GM21825 (cell line): ENCODE measurements around the gene KCTD2.

Experiments used
- ATAC-seq: cut with Tn5 transposase; IDR thresholded peaks from one replicate; pipeline ENCODE4 v1.9.1; 2021; ENCODE audit warnings: mild to moderate bottlenecking, moderate library complexity; ENCODE audit not compliant: unreplicated experiment

The KCTD2 gene

GRCh38 chr17:75075597-75076336 lies 28.7 kb downstream of the KCTD2 start:
- no peak for ATAC-seq

DNA sequence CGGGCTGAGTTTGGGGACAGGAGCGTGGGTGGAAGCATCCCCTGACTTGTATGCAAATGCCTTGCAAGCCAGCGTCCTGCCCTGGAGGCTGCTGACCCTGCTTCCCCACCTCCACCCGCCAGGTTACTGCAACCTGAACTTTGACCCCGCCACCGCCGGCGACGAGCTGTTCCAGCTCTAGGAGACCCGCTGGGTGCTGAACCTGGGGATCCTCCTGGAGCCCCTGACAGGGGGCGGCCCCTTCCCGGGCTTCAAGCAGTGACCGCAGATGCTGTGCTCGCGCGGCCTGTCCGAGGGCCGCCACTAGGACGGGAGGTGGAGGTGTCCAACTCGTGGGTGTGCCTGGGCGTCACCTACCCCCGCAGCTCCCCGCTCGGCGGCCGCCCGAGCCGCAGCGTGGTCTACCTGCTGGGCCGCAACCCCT lies 30.1 kb downstream of the KCTD2 start:
- no peak for ATAC-seq

GRCh38 chr17:75077496-75078283 lies 30.7 kb downstream of the KCTD2 start:
- no peak for ATAC-seq

DNA sequence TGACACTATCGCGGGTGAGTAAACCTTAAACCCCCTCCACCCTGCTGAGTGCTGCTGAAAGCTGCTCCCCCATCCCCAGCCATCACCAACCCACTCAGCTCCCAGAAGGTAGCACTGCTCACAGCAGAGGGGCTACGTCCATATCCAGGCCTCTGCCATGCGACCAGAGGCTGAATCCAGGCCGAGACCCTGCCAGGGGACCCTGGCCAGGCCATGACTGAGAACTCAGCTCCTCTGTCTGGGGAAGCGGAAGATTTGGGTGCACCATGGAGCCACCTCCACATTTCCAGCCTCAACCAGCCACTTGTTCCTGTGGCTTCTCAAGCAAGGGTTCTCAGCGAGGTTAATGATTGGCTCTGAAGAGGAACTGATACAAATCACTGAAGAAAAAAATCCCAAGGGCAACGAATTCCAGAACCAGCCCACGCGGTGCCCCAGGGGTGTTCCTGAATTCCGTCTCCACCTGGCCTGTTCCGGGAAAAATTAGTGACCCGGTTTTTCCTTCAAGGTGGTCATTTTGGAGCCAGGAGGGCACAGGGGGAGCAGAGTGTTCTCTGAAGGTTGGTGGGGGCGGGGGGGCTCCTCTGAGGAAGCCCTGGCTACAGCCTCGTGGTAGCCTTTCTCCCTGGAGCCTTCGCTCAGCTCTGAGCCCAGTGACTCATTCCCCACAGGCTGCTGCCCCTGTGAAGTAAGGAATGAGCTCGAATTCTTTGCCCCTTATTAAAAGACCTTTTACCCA lies 31.4 kb downstream of the KCTD2 start:
- no peak for ATAC-seq

DNA sequence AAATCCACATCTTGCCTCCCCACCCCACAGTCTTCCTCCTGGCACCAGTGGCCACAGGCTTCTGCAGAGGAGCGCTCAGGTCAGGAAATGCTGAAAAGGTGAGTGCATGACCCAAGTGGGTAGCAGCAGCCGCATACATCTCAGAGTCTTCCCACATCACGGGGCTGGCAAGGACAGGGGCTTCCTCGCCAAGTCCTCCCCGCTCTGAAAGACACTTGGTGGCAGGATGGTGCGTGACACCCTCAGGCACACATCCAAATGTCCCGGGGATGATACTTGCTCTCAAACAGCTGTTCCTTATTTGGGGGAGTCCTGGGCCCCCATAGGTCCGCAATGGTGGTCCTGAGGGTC lies 32.0 kb downstream of the KCTD2 start:
- ATAC-seq, result no peak

- ATAC-seq, result no peak
Measured at GRCh38 chr17:75081611-75082540, 34.9 kb downstream of the KCTD2 start.

GRCh38 chr17:75082683-75083082 lies 35.7 kb downstream of the KCTD2 start:
- no peak for ATAC-seq

DNA sequence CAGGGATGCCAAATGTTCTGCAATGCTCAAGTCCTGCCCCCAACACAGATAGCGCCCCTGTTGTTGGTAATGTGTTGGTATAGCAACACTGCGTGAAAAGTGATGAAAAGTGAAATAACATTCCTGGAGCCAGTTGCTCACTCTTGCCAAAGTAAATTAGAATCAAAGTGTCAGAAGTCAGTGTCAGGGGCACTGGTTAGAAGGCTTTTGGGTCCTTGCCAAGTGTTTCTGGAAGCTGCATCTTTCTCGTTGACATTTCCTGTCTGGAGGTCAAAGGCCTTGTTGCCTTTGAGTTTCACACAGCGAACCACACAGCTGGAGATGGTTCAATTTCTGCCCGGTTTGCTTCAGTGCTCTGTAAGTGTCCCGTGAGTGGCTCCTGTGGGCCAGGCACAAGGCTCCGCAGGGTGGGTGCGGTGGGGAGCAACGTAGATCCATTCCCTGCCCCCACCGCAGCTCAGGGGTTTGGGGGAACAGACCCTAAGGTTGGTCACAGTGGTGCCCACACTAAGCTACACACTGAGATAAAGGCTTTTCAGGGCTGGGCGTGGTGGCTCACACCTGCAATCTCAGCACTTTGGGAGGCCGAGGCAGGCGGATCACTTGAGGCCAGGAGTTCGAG lies 37.1 kb downstream of the KCTD2 start:
- ATAC-seq, result no peak

GRCh38 chr17:75086496-75087181 lies 39.6 kb downstream of the KCTD2 start:
- no peak for ATAC-seq

DNA sequence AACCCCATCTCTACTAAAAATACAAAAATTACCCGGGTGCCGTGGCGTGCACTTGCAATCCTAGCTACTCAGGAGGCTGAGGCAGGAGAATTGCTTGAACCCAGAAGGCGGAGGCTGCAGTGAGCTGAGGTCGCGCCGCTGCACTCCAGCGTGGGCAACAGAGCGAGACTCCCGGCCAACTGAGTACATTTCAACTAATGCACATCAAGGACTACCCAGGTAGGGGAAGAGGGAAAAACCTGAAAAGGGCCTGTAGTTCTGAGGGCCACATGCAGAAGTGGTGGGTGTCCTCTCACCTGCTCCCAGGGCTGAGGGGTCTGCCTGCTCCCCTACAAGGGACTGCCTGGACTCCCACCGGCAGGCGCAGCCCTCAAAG lies 40.1 kb downstream of the KCTD2 start:
- ATAC-seq, result no peak

- no peak for ATAC-seq
Measured at GRCh38 chr17:75087558-75088453, 40.8 kb downstream of the KCTD2 start, which contains the start of gene SLC16A5. TSS of gene SLC16A5 (plus strand) at chr17:75087954. CDS start at chr17:75093637, 5,683 bp downstream.

- ATAC-seq, result no peak
Measured at GRCh38 chr17:75088465-75089417, 41.7 kb downstream of the KCTD2 start.

- no peak for ATAC-seq
Measured at GRCh38 chr17:75090871-75091854, 44.1 kb downstream of the KCTD2 start.

GRCh38 chr17:75091855-75092327 lies 44.9 kb downstream of the KCTD2 start:
- ATAC-seq, result no peak

DNA sequence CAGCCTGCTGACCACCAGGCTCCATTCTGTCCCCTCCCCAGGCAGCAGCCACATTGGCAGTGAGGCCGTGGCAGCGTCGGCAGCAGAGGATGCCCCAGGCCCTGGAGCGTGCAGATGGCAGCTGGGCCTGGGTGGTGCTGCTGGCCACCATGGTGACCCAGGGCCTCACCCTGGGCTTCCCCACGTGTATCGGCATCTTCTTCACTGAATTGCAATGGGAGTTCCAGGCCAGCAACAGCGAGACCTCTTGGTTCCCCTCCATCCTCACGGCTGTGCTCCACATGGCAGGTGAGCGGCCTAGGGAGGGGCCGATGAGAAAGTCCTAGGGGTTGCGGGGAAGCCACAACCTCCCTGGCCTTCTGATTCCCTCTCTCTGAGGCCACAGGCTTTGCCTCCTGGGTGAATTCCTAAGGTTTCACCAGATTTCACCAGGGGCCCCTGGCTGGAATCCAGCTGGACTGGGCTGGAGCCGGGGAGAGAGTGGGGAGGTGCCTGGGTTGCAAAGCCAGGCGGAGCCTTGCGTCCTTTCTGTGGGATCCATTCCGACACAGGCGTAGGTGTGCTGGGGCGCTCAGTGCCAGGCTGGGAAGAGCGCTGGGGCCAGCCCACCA lies 46.6 kb downstream of the KCTD2 start:
- no peak for ATAC-seq
